Activated naive CD4-positive, alpha-beta T cell treated with anti-CD3 and anti-CD28 coated beads for 36 hours (primary cell): ENCODE measurements around the gene USP32. TPM values are rescaled to one million over a fixed set of nuclear protein-coding genes. Genes with fewer than 3 reads are reported as not detected.
"Not testable (repeated sequence)": the region's sequence is repeated elsewhere in the genome, so short reads cannot be mapped to it uniquely, and the experiment has no call there.

ENCODE experiments used
- CTCF ChIA-PET: fragments of 350-600 bp; sonication (Branson Sonifier 250); formaldehyde crosslinking; loops from one replicate; lab custom pipeline; 2021; ENCODE audit warnings: antibody characterized with exemption; lab: Charles Lee
- DNase-seq: peaks from one replicate; pipeline ENCODE4 v3.0.0-alpha.2; 2020
- H3K27ac Mint-ChIP-seq: one replicate; pipeline ENCODE4 v1.8.0; 2021; ENCODE audit warnings: mild to moderate bottlenecking, mixed read lengths
- H3K27me3 Mint-ChIP-seq: one replicate; pipeline ENCODE4 v1.8.0; 2021; ENCODE audit warnings: low read depth, mixed read lengths
- H3K36me3 Mint-ChIP-seq: one replicate; pipeline ENCODE4 v1.8.0; 2021; ENCODE audit warnings: low read depth, mixed read lengths
- H3K4me1 Mint-ChIP-seq: one replicate; pipeline ENCODE4 v1.8.0; 2021; ENCODE audit warnings: low read depth, mixed read lengths
- H3K4me3 Mint-ChIP-seq: one replicate; pipeline ENCODE4 v1.8.0; 2021; ENCODE audit warnings: mild to moderate bottlenecking, moderate library complexity, mixed read lengths
- H3K9me3 Mint-ChIP-seq: one replicate; pipeline ENCODE4 v1.8.0; 2021; ENCODE audit warnings: mixed read lengths
- intact Hi-C: fragments of 100-400 bp; cut with micrococcal nuclease; formaldehyde crosslinking; loops from one replicate; pipeline ENCODE4 v1.15.1; 2023
- total RNA-seq, 2 experiments: library from RNA; stranded (reverse); gene quantifications; one replicate each; pipeline ENCODE4 v1.2.3, GENCODE V29; 2021

Gene USP32
- total RNA-seq, 2 experiments from 2014 or later: 27.6 to 28.9 TPM

GRCh38 chr17:60422162-60422665 is 30.3 kb upstream of the USP32 start, which contains the start of gene CHCT1:
TSS of gene CHCT1 (plus strand) at chr17:60422489. CDS start at chr17:60422593, 104 bp downstream.
- no peak for DNase-seq
- H3K9me3 Mint-ChIP-seq: no peaks in the 10 kb centered on the region
- intact Hi-C loops: loop anchor here (5.0 kb wide), 1 partner anchor 145 kb away; no protein-coding TSS in a partner anchor

DNA sequence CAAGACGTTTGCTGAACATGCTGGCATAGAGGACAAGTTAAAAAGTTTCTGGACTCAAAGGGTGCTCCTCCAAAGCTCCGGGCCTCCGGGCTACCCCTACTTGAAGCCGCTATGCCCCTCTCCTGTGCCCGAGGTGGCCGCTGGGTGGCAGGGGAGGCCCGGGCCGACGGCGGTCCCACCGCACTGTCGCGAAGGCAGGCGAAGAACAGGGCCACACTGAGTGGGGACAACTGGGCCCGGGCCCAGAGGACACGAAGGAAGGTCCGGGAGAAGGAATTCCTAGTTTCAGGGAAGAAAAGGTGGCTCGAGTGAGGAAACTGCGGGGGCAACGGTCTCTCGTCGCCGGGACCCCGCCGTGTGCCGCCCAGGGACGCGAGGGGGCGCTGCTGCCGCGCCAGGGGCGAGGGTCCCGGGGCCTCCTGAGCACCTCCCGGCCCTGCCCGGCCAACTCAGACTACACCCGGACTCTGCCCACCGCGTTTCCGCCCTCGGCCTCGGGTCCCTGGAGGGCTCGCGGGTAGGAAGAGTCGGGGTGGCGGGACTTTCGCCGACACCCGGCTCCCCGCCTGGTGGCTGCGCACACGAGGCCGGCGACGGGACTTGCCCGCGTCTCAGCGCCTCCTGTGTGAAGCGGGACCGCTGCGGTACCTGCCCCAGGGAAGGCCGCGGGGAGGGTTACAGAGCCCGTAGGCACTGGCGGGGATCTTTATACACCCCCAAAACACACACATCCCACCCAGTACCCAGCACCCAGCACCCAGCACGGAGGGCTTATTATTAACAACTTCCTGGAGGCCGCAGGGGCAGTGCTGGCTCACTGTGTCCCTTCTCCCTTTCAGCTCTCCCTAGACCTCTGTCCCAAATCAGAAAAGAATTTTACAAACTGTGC is 29.6 kb upstream of the USP32 start:
- Mint-ChIP-seq H3K36me3 (no peaks in the 10 kb centered on the region), H3K9me3 (no peaks in the 10 kb centered on the region), H3K4me3 (peak overlapping the region; percentile 73), H3K27ac (no peak overlapping the region), H3K27me3 (no peaks in the 10 kb centered on the region), H3K4me1 (peaks cover 8% of the 10 kb centered on the region)
- peak; percentile 84 for DNase-seq
- intact Hi-C loops: loop anchor here (1.0 to 5.0 kb wide), 3 partner anchors 15 to 217 kb away; no protein-coding TSS in a partner anchor
- CTCF ChIA-PET: interaction anchor here (0.5 to 1.5 kb wide), 8 partner anchors 12 to 757 kb away, joined by 3 to 7 read pairs (median 4); no protein-coding TSS in a partner anchor

More at GRCh38 chr17:60422162-60422665, 30.3 kb upstream of the USP32 start, which contains the start of gene CHCT1:
- Mint-ChIP-seq H3K27ac (no peak within 1 kb of the TSS), H3K4me1 (peaks cover 8% of the 10 kb centered on the region), H3K36me3 (no peaks in the 10 kb centered on the region), H3K27me3 (no peaks in the 10 kb centered on the region), H3K4me3 (peak within 1 kb of the TSS; percentile 73)
- CTCF ChIA-PET: interaction anchor here (1.5 kb wide), 1 partner anchor 147 kb away, joined by 3 read pairs; no protein-coding TSS in a partner anchor

DNA sequence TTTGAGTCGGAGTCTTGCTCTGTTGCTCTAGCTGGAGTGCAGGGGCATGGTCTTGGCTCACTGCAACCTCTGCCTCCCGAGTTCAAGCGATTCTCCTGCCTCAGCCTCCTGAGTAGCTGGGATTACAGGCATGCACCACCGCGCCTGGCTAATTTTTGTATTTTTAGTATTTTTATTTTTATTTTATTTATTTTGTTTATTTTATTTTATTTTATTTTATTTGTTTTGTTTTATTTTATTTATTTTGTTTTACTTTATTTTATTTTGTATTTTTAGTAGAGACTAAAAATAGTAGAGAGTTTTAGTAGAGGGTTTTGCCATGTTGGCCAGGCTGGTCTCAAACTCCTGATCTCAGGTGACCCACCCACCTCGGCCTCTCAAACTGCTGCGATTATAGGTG is 27.9 kb upstream of the USP32 start:
- H3K4me3 Mint-ChIP-seq, H3K4me1 Mint-ChIP-seq, CTCF ChIA-PET, H3K9me3 Mint-ChIP-seq, H3K27ac Mint-ChIP-seq, DNase-seq, H3K36me3 Mint-ChIP-seq, H3K27me3 Mint-ChIP-seq: not testable (repeated sequence)
- intact Hi-C loops: loop anchor here (2.0 to 5.0 kb wide), 2 partner anchors 17 to 147 kb away; no protein-coding TSS in a partner anchor

DNA sequence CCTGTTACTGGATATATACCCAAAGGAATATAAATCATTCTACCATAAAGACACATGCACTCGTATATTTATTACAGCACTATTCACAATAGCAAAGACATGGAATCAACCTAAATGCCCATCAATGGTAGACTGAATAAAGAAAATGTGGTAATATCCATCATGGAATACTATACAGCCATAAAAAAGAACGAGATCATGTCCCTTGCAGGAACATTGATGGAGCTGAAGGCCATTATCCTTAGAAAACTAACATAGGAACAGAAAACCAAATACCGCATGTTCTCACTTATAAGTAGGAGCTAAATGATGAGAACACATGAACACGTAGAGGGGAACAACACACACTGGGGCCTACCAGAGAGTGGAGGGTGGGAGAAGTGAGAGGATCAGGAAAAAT is 27.1 kb upstream of the USP32 start:
- DNase-seq, H3K36me3 Mint-ChIP-seq, H3K27ac Mint-ChIP-seq, H3K9me3 Mint-ChIP-seq, H3K27me3 Mint-ChIP-seq, H3K4me1 Mint-ChIP-seq, H3K4me3 Mint-ChIP-seq, intact Hi-C loops: not testable (repeated sequence)
- CTCF ChIA-PET: interaction anchor here (0.6 to 1.0 kb wide), 2 partner anchors 48 to 56 kb away, joined by 4 read pairs; no protein-coding TSS in a partner anchor

DNA sequence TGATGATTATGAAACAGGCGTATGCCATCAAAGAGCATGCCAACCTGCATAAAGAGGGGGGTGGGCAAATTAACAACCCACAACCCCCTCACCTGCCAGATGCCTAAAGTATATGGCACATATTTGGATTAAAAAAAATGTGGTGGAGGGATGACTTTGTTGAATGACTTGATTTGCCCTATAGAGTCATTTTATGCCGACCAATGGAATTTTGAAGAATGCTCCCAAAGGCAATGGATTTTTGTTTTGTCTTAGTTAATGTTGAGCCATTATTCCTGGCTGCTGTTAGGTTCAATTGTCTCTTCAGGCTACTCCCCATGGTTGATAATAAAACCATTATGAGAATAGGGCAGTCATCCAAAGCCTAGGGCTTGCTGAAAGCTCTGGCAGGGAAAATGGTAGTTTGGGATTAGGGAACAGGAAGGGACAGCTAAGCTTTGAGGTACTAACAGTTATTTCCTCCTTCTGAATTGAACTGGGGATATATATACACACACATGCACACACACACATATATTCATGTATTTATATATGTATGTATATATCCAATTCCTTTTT is 24.5 kb upstream of the USP32 start:
- no peaks in the 10 kb centered on the region for H3K36me3 Mint-ChIP-seq
- no peak overlapping the region for H3K27ac Mint-ChIP-seq
- no peak overlapping the region for H3K4me3 Mint-ChIP-seq
- no peaks in the 10 kb centered on the region for H3K9me3 Mint-ChIP-seq
- intact Hi-C loops: no loop called here
- CTCF ChIA-PET: interaction anchor here (0.5 kb wide), 1 partner anchor 39 kb away, joined by 3 read pairs; no protein-coding TSS in a partner anchor
- DNase-seq: no peak
- no peaks in the 10 kb centered on the region for H3K27me3 Mint-ChIP-seq
- peaks cover 4% of the 10 kb centered on the region for H3K4me1 Mint-ChIP-seq

GRCh38 chr17:60415146-60415545 is 23.2 kb upstream of the USP32 start:
- Mint-ChIP-seq H3K9me3 (no peaks in the 10 kb centered on the region), H3K27me3 (no peaks in the 10 kb centered on the region), H3K27ac (no peak overlapping the region), H3K4me3 (no peak overlapping the region), H3K4me1 (no peaks in the 10 kb centered on the region), H3K36me3 (no peaks in the 10 kb centered on the region)
- intact Hi-C loops: no loop called here
- no peak for DNase-seq
- CTCF ChIA-PET: interaction anchor here (0.7 kb wide), 2 partner anchors 12 to 41 kb away, joined by 3 read pairs; no protein-coding TSS in a partner anchor

DNA sequence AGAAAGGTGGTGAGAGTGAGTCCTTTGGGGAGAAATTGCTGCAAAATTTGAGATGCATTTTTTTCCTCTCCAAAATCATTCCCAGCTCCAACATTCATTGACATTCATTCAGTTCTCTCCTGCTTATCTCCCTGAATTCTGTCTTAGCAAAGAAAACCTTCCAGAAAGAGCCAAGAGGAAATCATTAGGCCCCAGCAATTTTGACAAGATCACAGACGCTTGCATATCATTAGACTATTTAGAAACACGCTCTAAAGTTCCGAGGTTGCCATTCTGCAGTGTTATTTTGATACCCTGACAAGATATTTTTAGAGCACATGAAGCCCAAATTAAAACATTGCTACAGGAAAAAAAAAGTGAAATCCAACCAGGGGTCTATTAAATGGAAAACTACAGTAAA is 20.8 kb upstream of the USP32 start:
- Mint-ChIP-seq H3K27me3 (no peaks in the 10 kb centered on the region), H3K4me3 (no peak overlapping the region)

GRCh38 chr17:60410001-60410400 is 18.1 kb upstream of the USP32 start:
- H3K4me3 Mint-ChIP-seq: no peak overlapping the region
- DNase-seq: no peak
- intact Hi-C loops: no loop called here
- no peaks in the 10 kb centered on the region for H3K9me3 Mint-ChIP-seq
- H3K27me3 Mint-ChIP-seq: no peaks in the 10 kb centered on the region
- CTCF ChIA-PET: interaction anchor here (0.7 to 1.5 kb wide), 3 partner anchors 11 to 239 kb away, joined by 3 to 5 read pairs (median 3); no protein-coding TSS in a partner anchor
- H3K4me1 Mint-ChIP-seq: no peaks in the 10 kb centered on the region
- H3K36me3 Mint-ChIP-seq: no peaks in the 10 kb centered on the region
- no peak overlapping the region for H3K27ac Mint-ChIP-seq

More for the DNA sequence above, 20.8 kb upstream of the USP32 start:
- intact Hi-C loops: no loop called here
- Mint-ChIP-seq H3K4me1 (no peaks in the 10 kb centered on the region), H3K27ac (no peak overlapping the region), H3K9me3 (no peaks in the 10 kb centered on the region), H3K36me3 (no peaks in the 10 kb centered on the region)
- no peak for DNase-seq
- CTCF ChIA-PET: no interaction called here

DNA sequence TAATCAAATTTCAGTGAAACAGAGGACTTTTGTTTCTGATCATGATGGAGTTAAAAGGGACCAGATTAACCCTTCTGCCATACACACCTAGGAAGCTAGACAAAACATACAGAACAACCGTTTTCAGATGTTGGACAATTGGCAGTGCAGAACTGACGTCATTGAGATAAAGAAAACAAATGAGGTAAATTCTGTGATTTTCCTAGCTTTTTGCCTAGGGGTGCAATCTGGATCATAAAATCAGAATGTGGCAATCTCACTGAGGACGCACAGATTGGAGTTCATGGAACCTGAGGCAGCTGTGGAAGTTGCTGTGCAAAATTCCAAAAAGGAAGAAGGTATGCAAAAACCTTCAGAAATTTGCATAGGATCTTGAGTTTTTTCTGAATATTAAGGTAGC is 15.0 kb upstream of the USP32 start:
- H3K4me1 Mint-ChIP-seq: no peaks in the 10 kb centered on the region
- H3K4me3 Mint-ChIP-seq: no peak overlapping the region

DNA sequence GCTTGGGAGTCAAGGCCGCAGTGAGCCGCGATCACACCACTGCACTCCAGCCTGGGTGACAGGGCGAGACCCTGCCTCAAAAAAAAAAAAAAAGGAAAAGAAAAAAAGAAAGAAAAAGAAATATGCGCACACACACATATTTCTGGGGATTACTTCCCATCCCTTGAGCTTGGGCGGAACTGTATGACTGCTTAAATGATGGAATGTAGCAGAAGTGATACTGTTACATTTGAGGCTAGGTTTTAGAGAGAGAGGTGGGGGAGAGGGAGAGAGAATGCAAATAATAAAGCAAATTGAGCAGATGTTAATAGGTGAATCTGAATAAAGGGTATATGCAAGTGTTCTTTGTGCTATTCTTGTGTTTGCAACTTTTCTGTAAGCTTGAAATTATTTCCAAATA is 12.0 kb upstream of the USP32 start:
- Mint-ChIP-seq H3K9me3 (no peaks in the 10 kb centered on the region), H3K27me3 (no peaks in the 10 kb centered on the region), H3K4me3 (no peak overlapping the region), H3K27ac (no peak overlapping the region), H3K36me3 (no peaks in the 10 kb centered on the region), H3K4me1 (no peaks in the 10 kb centered on the region)
- CTCF ChIA-PET: interaction anchor here (1.2 kb wide), 1 partner anchor 11 kb away, joined by 3 read pairs; no protein-coding TSS in a partner anchor
- no peak for DNase-seq
- intact Hi-C loops: no loop called here

More for the DNA sequence above, 15.0 kb upstream of the USP32 start:
- Mint-ChIP-seq H3K9me3 (no peaks in the 10 kb centered on the region), H3K36me3 (no peaks in the 10 kb centered on the region), H3K27me3 (no peaks in the 10 kb centered on the region), H3K27ac (no peak overlapping the region)
- no peak for DNase-seq
- intact Hi-C loops: no loop called here
- CTCF ChIA-PET: interaction anchor here (0.6 to 1.0 kb wide), 2 partner anchors 14 to 200 kb away, joined by 3 to 7 read pairs; no protein-coding TSS in a partner anchor

DNA sequence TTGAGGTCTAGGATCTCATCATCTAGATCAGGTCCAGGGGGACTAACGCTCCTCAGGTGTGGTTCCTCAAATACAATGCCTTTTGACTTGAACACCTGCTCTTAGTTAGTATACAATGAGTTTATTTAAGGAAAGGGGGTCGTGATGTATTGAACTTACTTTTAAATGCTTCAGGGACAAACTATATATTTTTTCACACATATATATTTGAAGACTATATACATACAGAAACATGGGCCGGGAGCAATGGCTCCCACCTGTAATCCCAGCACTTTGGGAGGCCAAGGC is 11.5 kb upstream of the USP32 start:
- H3K4me1 Mint-ChIP-seq: peaks cover under 1% of the 10 kb centered on the region
- no peak overlapping the region for H3K27ac Mint-ChIP-seq
- no peak for DNase-seq
- intact Hi-C loops: no loop called here
- no peaks in the 10 kb centered on the region for H3K9me3 Mint-ChIP-seq
- H3K36me3 Mint-ChIP-seq: no peaks in the 10 kb centered on the region
- no peaks in the 10 kb centered on the region for H3K27me3 Mint-ChIP-seq
- CTCF ChIA-PET: no interaction called here
- H3K4me3 Mint-ChIP-seq: no peak overlapping the region

DNA sequence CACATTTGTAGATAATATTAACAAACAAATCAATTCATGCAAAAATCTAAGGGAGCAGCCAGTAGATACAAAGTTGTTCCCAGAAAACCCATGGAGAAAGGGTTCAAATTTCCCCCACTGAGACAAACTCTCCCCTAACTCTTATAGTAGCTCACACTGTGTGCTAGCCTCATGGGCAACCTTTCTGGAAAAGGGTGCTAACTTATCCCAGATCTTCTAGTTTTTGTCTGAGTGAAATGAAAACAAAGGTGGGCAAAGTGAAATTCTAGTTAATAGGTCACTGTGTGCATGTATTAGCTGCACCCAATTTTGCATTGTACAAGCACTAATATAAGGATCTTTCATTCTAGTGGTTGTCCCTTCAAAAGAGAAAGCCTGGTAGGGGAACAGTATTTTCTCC is 9.9 kb upstream of the USP32 start:
- Mint-ChIP-seq H3K4me1 (peaks cover 7% of the 10 kb centered on the region), H3K27me3 (no peaks in the 10 kb centered on the region), H3K36me3 (no peaks in the 10 kb centered on the region), H3K27ac (no peak overlapping the region), H3K9me3 (no peaks in the 10 kb centered on the region), H3K4me3 (no peak overlapping the region)
- DNase-seq: no peak
- intact Hi-C loops: no loop called here
- CTCF ChIA-PET: interaction anchor here (0.6 kb wide), 1 partner anchor 205 kb away, joined by 5 read pairs; no protein-coding TSS in a partner anchor
